ENCODE data around the gene CIAO2B. TPM values are rescaled to one million over a fixed set of nuclear protein-coding genes. Genes with fewer than 3 reads are reported as not detected.
A peak's percentile ranks its signal among the peaks of the same experiment; 100 is the strongest.

The CIAO2B gene
- total and polyA plus RNA-seq, 2 experiments from 2014 or later, result 92.4 to 181 TPM

- Histone ChIP-seq H4K20me1 (replicated peaks; ENCODE audit: insufficient read depth) (no peaks in the 10 kb centered on the region; the same call in 1 of the 2 replicates), H3K4me2 (no peak overlapping the region), H3K4me3 (no peak overlapping the region), H2AFZ (no peak overlapping the region), H3F3A (replicated peaks; ENCODE audit: low read depth) (0 out of 2 replicates have a peak, but pooled peaks cover 3% of the 10 kb centered on the region), H3K79me2 (replicated peaks; ENCODE audit: insufficient read depth) (peaks cover 3% of the 10 kb centered on the region; the same call in 1 of the 2 replicates), H3K4me1 (ENCODE audit: insufficient read depth) (peaks cover 8% of the 10 kb centered on the region), H3K27ac (ENCODE audit: low read depth) (no peak overlapping the region), H3K27me3 (ENCODE audit: insufficient read depth) (peaks cover 44% of the 10 kb centered on the region), H3K9me2 (ENCODE audit: insufficient read depth) (no peaks in the 10 kb centered on the region), H3K36me3 (ENCODE audit: insufficient read depth) (no peaks in the 10 kb centered on the region)
- Mint-ChIP-seq H3K36me3 (ENCODE audit: low read depth) (peaks cover 3% of the 10 kb centered on the region; the same call in 1 of the 3 replicates), H3K27ac (no peak overlapping the region), H3K4me1 (peaks cover 16% of the 10 kb centered on the region), H3K27me3 (ENCODE audit: insufficient read depth, low read depth, poor library complexity) (peaks cover 46% of the 10 kb centered on the region), H3K4me3 (no peak overlapping the region), H3K9me3 (no peaks in the 10 kb centered on the region; the same call in 2 of the 3 replicates)
- DNase-seq (ENCODE audit: low spot score) (peak; percentile 88), ATAC-seq (peak; percentile 63)
- TF ChIP-seq REST (IDR thresholded peaks at IDR 0.05; ENCODE audit: unreplicated experiment) (no peak), JUNB (IDR thresholded peaks at IDR 0.05; ENCODE audit: unreplicated experiment) (no peak), CTCF (conservative IDR thresholded peaks at IDR 0.05; ENCODE audit: low read depth in 2 of 2) (peak; percentile 70 to 83), STAT1 (IDR thresholded peaks at IDR 0.05; ENCODE audit: unreplicated experiment) (no peak)
These were observed 5.4 kb downstream of the CIAO2B start for GRCh38 chr16:66928702-66929388.

GRCh38 chr16:66927918-66928649 lies 6.1 kb downstream of the CIAO2B start:
- no peak overlapping the region for H3K4me2 ChIP-seq
- peaks cover 45% of the 10 kb centered on the region for H3K27me3 ChIP-seq (ENCODE audit: insufficient read depth)
- no peak for ATAC-seq
- H3K79me2 ChIP-seq (replicated peaks; ENCODE audit: insufficient read depth), result no peaks in the 10 kb centered on the region
- no peaks in the 10 kb centered on the region for H3K36me3 ChIP-seq (ENCODE audit: insufficient read depth)
- no peak overlapping the region for H3K4me3 ChIP-seq
- H3K27ac ChIP-seq (ENCODE audit: low read depth), result no peak overlapping the region
- H3K9me2 ChIP-seq (ENCODE audit: insufficient read depth), result no peaks in the 10 kb centered on the region
- no peaks in the 10 kb centered on the region; the same call in 1 of the 2 replicates for H4K20me1 ChIP-seq (replicated peaks; ENCODE audit: insufficient read depth)
- Mint-ChIP-seq H3K27ac (no peak overlapping the region), H3K36me3 (ENCODE audit: low read depth) (no peaks in the 10 kb centered on the region; the same call in 2 of the 3 replicates), H3K4me1 (peaks cover 8% of the 10 kb centered on the region), H3K4me3 (no peak overlapping the region; the same call in 2 of the 3 replicates), H3K27me3 (ENCODE audit: insufficient read depth, low read depth, poor library complexity) (peaks cover 47% of the 10 kb centered on the region), H3K9me3 (no peaks in the 10 kb centered on the region; the same call in 2 of the 3 replicates)
- H3K4me1 ChIP-seq (ENCODE audit: insufficient read depth), result no peaks in the 10 kb centered on the region; the same call in 1 of the 2 replicates
- no peaks in the 10 kb centered on the region for H3F3A ChIP-seq (replicated peaks; ENCODE audit: low read depth)
- no peak for DNase-seq (ENCODE audit: low spot score)
- no peak overlapping the region for H2AFZ ChIP-seq
- TF ChIP-seq ETS1 (IDR thresholded peaks at IDR 0.05) (no peak), ZNF114 (CRISPR knock-in tag; IDR thresholded peaks at IDR 0.05) (no peak), EZH2phosphoT487 (IDR thresholded peaks at IDR 0.05; ENCODE audit: unreplicated experiment) (no peak), REST (IDR thresholded peaks at IDR 0.05; ENCODE audit: unreplicated experiment) (no peak), JUNB (IDR thresholded peaks at IDR 0.05; ENCODE audit: unreplicated experiment) (no peak), STAT1 (IDR thresholded peaks at IDR 0.05; ENCODE audit: unreplicated experiment) (no peak), POLR2AphosphoS5 (IDR thresholded peaks at IDR 0.05; ENCODE audit: low read depth) (no peak), CREB1 (CRISPR knock-in tag; IDR thresholded peaks at IDR 0.05; ENCODE audit: low read depth) (no peak)

Measured in GM23338 (cell line).